Erythroblast (primary cell): ENCODE results near the gene EXOSC7.

Source experiments
- DNase-seq, 2 experiments: peaks; one replicate each; lab custom pipeline; 2025; lab: John Stamatoyannopoulos, UW
- GATA1 ChIP-seq: IDR thresholded peaks from 2 replicates; pipeline ENCODE4 v1.6.1; 2011; ENCODE audit warnings: low read depth, mild to moderate bottlenecking, control low read depth, low read length, moderate library complexity
- POLR2A ChIP-seq: IDR thresholded peaks from 2 replicates; pipeline ENCODE4 v1.6.1; 2011; ENCODE audit warnings: mild to moderate bottlenecking, low read length

Gene EXOSC7

GRCh38 chr3:44954304-44954703, 21.7 kb upstream of the EXOSC7 start:
- DNase-seq: no peak
- TF ChIP-seq POLR2A (no peak), GATA1 (no peak)

- no peak for DNase-seq
- no peak for TF ChIP-seq GATA1
- no peak for TF ChIP-seq POLR2A
Measured at GRCh38 chr3:44954962-44955361, 21.1 kb upstream of the EXOSC7 start.

- no peak for DNase-seq
- TF ChIP-seq POLR2A: no peak
- TF ChIP-seq GATA1: no peak
Measured at GRCh38 chr3:44955917-44956316, 20.1 kb upstream of the EXOSC7 start.

GRCh38 chr3:44957986-44958385, 18.1 kb upstream of the EXOSC7 start:
- DNase-seq: no peak
- TF ChIP-seq GATA1: no peak
- no peak for TF ChIP-seq POLR2A

- no peak for DNase-seq
- TF ChIP-seq GATA1 (no peak), POLR2A (no peak)
Measured at GRCh38 chr3:44958386-44958785, 17.7 kb upstream of the EXOSC7 start.

GRCh38 chr3:44960387-44961026, 15.5 kb upstream of the EXOSC7 start:
- DNase-seq: no peak
- TF ChIP-seq GATA1 (no peak), POLR2A (no peak)

GRCh38 chr3:44961888-44962287, 14.2 kb upstream of the EXOSC7 start:
- DNase-seq: no peak
- no peak for TF ChIP-seq POLR2A
- TF ChIP-seq GATA1: no peak

GRCh38 chr3:44962621-44963393, 13.2 kb upstream of the EXOSC7 start:
- no peak for DNase-seq
- TF ChIP-seq GATA1: no peak
- no peak for TF ChIP-seq POLR2A

GRCh38 chr3:44963571-44964325, 12.3 kb upstream of the EXOSC7 start:
- no peak for DNase-seq
- TF ChIP-seq POLR2A: no peak
- no peak for TF ChIP-seq GATA1

- TF ChIP-seq GATA1 (no peak), POLR2A (no peak)
- DNase-seq: peak; percentile 10 to 14
Measured at GRCh38 chr3:44965165-44965564, 10.9 kb upstream of the EXOSC7 start.

- DNase-seq: peak; percentile 50 to 75
- TF ChIP-seq POLR2A: no peak
- no peak for TF ChIP-seq GATA1
Measured at GRCh38 chr3:44966795-44967278, 9.2 kb upstream of the EXOSC7 start.

GRCh38 chr3:44968447-44968858, 7.6 kb upstream of the EXOSC7 start:
- DNase-seq: peak; percentile 84 to 93
- TF ChIP-seq GATA1 (peak; percentile 49), POLR2A (no peak)

- TF ChIP-seq GATA1 (no peak), POLR2A (no peak)
- DNase-seq: peak; percentile 46 to 76
Measured at GRCh38 chr3:44969154-44969827, 6.8 kb upstream of the EXOSC7 start.
